Measurements from ENCODE around the gene EIF4E1B.

The EIF4E1B gene

GRCh38 chr5:176647843-176648473 is 17.5 kb downstream of the EIF4E1B start:
- peak; percentile 17 for DNase-seq

GRCh38 chr5:176648474-176649194 is 18.2 kb downstream of the EIF4E1B start:
- no peak for DNase-seq

- DNase-seq: no peak
Observed at GRCh38 chr5:176650354-176650884, 19.9 kb downstream of the EIF4E1B start.

- DNase-seq: no peak
Observed at GRCh38 chr5:176651472-176651980, 21.1 kb downstream of the EIF4E1B start.

- no peak for DNase-seq
Observed at GRCh38 chr5:176652136-176652535, 21.7 kb downstream of the EIF4E1B start.

- DNase-seq: no peak
Observed at GRCh38 chr5:176653401-176654385, 23.2 kb downstream of the EIF4E1B start.

- DNase-seq: no peak
Observed at GRCh38 chr5:176654856-176655255, 24.4 kb downstream of the EIF4E1B start.

GRCh38 chr5:176656467-176656990 is 26.1 kb downstream of the EIF4E1B start:
- DNase-seq: no peak

GRCh38 chr5:176658007-176658599 is 27.6 kb downstream of the EIF4E1B start:
- DNase-seq: peak; percentile 57

GRCh38 chr5:176658817-176659511 is 28.5 kb downstream of the EIF4E1B start:
- DNase-seq: peak; percentile 34

GRCh38 chr5:176659512-176659839 is 29.0 kb downstream of the EIF4E1B start:
- DNase-seq: no peak

- no peak for DNase-seq
Observed at GRCh38 chr5:176659860-176660461, 29.5 kb downstream of the EIF4E1B start.

GRCh38 chr5:176660530-176660859 is 30.0 kb downstream of the EIF4E1B start:
- no peak for DNase-seq

GRCh38 chr5:176660860-176661641 is 30.6 kb downstream of the EIF4E1B start:
- DNase-seq: peak; percentile 67

GRCh38 chr5:176661676-176662075 is 31.2 kb downstream of the EIF4E1B start:
- DNase-seq: no peak

- DNase-seq: no peak
Observed at GRCh38 chr5:176662371-176663333, 32.2 kb downstream of the EIF4E1B start.

GRCh38 chr5:176663566-176663965 is 33.1 kb downstream of the EIF4E1B start:
- DNase-seq: no peak

- no peak for DNase-seq
Observed at GRCh38 chr5:176664479-176664878, 34.0 kb downstream of the EIF4E1B start.

GRCh38 chr5:176664886-176665285 is 34.4 kb downstream of the EIF4E1B start:
- DNase-seq: no peak
